Stimulated activated CD4-positive, alpha-beta T cell treated with anti-CD3 and anti-CD28 coated beads, Interleukin-12 subunit alpha, Interleukin-12 subunit beta, amount 100 ng/mL, for 4 hours (primary cell): ENCODE measurements around the gene RAB28.
A peak's percentile ranks its signal among the peaks of the same experiment; 100 is the strongest.

Experiments
- DNase-seq: peaks from one replicate; pipeline ENCODE4 v3.0.0-alpha.2; 2020

RAB28 gene

DNA sequence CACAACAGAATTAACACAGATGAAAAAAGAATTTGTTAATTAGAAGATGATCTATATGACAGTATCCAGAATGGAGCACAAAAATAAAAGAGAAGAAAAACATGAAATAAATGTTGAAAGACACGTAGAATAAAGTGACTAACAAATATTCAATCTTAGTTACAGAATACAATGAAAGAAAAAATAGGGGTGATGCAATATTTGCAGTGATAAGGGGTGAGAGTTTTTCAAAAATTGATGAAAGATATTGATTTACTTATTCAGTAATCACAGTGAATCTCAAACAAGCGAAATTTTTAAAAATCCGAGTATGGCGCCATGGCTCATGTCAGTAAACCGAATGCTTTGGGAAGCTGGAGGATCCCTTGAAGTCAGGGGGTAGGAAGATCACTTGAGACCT lies 20.2 kb upstream of the RAB28 start:
- no peak for DNase-seq

DNA sequence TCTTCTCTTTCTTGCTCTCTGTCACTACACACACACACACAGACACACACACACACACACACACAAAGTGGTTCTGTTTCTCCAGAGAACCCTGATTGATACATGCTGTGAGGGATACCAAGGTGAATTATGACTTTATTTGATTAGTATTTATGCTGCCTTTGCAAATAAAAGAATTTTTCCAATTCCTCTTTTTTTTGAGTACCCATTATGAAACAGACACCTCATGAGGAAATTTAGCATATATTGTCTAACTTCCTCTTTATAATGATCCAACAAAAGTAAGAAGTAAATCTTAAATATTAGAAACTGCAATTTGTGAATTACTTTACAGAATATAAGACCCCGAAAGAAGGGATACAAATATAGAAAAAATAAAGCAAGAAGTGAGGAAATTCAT lies 14.3 kb upstream of the RAB28 start:
- no peak for DNase-seq

DNA sequence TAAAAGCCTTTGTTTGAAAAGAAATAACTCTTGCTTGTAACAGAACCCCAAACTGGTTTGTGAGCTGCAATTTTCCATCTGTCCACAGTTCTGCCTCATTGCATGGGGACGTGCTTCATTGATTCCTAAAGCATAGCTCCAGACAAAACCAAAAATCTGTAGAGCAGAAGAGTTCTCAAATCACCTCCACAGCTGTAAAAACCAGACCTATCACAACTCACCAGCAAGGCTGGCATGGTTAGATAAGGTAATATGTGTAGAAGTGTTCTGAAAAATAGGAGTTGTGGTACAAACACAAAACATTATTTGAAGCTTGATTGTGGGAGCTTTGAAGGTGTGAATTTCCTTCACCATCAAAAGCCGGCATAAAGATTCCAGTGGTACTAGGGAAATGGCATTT lies 12.5 kb upstream of the RAB28 start:
- no peak for DNase-seq

DNA sequence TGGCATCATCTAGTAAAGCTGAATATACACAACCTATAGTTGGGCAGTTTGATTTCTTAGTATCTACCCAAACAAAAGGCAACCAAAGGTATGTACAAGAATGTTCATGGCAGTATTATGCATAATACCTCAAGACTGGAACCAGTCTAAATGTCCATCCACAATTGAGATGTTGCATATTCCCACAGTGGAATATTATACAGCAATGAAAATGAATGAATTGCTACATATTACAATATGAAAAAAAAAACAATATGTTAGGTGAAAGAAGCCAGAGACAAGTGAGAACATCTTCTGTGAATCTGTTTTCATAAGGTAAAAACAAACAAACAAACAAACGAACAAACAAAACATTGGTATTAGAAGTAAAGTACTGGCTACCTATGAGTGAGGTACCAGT lies 11.6 kb upstream of the RAB28 start:
- DNase-seq = no peak

DNA sequence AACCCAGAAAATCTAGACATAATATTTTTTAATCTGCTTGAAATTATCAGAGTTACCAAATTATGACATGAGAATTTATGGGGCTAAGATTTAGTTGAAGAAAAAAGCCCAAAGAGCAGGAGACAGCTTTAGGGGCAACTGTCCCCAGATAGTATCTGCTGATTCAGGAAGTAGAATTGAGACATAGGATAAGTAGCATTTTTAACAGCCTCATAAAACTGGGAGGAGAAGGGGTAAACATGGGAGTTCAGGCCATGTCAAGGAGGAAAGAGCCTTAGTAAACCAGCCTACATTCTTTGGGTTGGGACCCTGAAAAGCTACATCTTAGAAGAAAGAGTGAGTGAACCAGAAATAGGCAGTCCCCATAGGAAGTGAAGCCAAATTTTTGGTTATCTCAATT lies 9.7 kb upstream of the RAB28 start:
- DNase-seq = no peak

DNA sequence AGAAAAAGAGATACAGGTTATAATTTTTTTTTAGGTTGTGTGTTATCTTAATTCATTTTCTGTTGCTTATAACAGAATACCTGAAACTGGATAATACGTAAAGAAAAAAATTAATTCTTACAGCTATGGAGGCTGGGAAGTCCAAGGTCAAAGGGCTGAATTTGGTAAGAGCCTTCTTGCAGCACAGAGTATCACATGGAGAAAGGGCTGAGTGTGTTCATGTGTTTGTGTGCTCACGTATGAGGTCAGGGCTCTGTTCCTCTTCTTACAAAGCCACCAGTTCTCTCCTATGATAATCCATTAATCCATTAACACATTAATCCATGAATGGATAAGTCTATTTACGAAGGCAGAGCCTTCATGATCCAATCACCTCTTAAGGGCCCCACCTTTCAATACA lies 8.6 kb upstream of the RAB28 start:
- no peak for DNase-seq

DNA sequence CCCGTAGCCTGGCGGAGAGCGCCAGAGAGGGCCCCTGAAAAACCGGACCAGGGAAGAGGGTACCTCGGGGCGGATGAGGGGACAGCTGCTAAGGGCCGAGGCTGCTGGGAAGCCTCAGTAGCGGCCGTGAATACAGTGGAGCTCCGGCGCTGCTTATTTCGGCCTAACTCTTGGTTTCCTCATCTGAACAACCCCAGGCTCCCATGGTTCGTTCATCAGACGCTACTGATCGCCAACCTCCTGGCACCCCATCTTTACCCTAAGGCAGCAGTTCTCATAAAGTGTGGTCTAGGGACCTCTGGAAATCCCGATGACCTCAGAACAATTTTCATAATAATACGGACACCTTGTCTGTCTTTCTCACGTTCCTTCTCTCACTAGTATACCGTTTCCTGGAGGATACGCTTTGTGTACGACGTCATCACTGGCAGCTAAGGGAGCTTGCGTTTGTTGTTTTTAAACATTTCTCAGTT lies 645 bp upstream of the RAB28 start:
- no peak for DNase-seq

DNA sequence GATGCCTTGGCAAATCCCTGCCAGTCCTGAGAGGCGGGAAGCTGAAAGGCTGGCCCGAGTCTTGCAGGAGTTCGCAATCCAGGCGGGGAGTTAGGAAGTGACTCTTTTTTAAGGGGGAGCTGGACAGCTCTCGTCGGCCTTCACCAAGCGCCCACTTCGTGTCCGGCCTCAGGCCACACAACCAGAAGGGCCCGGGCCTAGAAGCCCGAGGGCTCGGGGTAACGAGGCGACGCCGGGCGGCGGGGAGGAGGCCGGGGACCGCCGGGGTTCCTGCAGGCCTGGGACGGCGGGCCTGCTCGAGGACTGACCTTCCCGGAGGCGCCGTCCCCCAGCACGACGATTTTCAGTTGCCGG lies 395 bp downstream of the RAB28 start:
- DNase-seq = peak; percentile 14

DNA sequence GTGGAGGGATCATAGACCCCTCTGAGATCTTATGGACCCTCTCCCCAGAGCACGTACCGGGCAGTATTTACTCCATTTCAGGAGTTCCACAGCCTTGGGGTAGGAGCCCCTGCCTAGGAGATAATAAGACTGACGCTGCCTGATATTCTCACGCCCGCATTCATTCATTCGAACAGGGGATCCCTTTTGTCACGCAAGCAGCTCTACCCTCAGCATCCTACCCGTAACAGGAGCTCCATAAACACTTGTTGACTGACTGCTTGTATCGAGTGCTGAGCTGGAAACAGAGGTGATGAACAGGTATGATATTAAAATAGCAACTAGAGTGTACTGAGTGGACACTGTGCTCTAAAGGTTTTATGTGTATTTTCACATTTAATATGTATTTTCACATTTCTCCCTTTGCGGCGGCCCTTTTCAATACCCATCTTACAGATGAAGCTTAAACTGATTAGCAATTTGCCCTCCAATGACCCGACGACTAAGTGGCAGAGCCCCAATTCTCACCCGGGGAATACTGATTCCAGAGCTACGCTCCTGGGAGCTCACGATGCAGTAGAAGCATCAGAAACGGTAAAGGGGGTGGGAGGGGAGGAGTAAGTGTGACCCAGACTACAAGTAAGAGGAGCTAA lies 888 bp downstream of the RAB28 start:
- DNase-seq = no peak

DNA sequence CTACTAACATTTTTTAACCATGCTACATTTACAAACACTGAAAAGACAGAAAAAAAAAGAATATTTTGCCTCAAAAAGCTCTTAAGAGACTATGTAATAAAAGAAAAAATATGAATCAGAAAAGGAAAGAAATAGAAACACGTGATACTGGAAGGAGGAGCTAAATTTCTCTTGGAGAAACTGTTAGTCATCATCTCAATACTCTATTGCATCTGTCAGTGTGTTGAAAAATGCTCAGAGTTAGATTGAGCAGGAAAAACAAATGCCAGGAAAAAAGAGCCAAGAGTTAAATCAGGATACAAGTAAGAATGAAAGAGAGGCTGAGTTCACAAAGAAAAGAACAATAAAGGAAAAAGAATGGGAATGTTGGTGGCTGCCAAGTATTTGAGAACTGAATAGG lies 2.6 kb downstream of the RAB28 start:
- DNase-seq = no peak

DNA sequence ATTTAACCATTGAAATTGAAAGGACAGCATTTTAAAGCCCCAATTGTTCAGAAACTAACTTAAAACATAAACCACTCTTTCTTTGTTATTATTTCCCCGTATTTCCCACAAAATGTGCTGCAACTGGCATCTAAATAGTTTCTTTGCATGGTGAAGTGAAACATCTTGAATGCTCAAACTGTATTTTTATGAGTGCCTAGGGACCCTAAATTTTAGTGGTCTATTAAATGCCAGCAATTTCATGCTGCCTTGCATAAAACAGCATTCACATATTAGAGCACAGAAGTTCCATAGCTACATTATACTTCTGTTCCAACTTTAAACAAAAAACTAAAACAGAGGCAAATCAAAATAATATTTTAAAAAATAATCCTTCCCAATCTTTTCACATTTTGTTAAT lies 5.4 kb downstream of the RAB28 start:
- no peak for DNase-seq

DNA sequence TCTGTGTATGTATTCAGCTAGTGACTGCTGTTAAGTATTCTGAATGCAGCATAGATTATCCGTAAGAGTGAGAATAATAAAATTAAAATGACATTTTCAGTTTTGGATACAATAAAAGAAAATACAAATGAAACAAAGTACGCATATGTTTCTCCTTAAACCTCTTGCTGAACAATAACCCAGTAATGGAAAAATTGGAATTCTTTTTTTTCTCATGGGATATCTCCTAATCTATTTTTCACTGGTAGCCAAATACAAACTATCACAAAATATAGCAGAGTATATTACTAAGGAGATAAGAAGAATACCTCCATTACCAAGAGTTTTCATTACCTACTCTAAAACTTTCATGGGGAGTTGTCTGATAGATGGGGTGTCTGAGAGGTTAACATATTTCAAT lies 6.0 kb downstream of the RAB28 start:
- DNase-seq = no peak

DNA sequence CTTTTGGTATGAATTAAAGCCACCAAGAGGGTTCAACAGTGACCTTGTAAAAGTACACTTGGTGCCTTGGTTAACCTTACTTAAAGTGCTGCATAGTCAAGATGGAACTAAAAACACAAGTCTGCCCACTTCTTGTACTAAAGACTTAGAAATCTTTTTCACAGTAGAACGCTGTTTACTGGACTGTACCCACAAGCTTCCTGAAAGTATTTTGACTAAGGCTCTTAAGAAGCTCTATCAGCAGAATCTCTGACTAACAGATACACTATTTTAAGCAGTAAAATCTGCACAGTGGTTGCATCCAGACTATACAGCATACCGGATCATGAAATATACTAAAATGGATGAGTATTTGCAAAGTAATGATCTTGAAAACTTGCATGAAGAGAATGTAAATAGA lies 7.2 kb downstream of the RAB28 start:
- DNase-seq = no peak

DNA sequence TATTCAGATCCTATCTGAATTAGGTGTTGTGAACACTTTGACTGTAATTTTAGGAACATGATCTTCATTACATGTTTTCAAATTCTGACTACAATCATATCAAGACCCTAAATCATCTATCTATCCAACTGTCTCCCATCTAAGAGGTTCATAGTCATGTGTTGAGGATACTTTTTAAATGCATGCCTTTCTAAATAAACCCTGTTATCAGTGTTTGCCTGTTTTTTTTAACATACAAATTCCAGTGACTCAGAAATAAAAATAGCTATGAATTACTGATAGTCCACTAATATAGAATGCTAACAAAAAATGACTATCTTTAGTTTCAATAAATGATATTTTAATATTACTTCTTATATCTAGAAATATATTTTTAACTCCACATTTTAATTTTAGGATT lies 8.0 kb downstream of the RAB28 start:
- no peak for DNase-seq

DNA sequence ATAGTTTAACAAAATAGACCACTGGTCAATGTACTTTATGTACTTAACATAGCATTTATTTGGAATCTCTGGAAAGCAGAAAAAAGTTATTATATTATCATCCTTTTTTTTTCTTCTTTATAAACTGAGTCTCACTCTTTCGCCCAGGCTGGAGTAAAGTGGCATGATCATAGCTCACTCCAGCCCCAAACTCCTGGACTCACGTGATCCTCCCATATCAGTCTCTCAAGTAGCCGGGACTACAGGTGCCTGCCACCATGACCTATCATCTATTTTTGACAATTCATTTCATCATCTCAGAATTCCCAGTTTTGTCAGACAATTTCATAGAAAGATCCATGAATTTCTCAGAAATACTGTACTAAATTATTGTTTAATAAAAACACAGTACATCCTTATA lies 12.7 kb downstream of the RAB28 start:
- DNase-seq = no peak

DNA sequence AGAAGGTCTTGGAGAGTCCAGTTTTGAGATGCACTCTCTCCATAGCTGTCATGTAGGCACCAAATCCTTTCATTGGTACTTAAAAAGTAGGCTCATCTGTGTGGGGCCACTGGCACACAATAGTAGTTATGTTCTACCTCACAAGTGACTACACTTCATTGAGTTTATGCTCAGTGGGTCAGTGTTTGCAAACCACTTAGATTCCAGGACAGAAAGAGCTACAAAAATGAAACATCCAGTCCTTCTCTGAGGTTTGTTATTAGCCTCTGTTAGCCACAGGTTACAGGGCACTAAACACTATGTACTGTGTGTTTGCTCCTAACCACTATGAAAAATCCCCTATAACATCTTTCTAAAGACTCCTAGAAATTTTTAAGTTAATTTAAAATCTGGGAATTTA lies 13.8 kb downstream of the RAB28 start:
- no peak for DNase-seq

DNA sequence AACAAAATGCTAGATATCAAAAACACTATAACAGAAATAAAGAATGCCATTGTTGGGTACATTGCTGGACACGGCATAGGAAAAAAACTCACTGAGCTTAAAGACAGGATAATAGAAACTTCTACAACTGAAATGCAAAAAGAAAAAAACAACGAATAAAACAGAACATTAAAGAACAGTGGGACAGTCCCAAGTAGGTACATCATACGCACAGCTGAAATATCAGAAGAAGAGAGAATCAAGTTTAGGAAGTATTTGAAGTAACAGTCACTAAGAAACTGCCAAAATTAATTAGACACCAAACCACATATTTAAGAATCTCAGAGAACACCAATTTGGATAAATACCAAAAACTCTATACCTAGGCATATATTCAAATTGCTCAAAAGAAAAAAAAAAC lies 19.2 kb downstream of the RAB28 start:
- DNase-seq = no peak

DNA sequence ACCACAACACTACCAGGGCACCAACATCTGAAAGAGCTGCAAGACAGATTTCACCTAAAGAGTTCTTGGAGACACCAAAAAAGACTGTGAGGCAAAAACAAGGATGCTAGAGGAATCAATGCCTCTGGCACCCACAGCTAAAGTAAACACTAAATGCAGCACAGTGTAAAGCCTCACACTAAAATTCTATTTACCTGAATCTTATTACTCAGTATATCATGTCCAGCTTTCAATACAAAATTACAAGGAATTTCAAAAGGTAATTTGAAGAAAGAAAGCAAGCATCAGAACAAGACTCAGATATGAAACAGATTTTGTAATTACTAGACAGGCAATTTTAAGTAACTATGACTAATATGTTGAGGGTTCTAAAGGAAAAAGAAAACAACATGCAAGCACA lies 19.6 kb downstream of the RAB28 start:
- no peak for DNase-seq

DNA sequence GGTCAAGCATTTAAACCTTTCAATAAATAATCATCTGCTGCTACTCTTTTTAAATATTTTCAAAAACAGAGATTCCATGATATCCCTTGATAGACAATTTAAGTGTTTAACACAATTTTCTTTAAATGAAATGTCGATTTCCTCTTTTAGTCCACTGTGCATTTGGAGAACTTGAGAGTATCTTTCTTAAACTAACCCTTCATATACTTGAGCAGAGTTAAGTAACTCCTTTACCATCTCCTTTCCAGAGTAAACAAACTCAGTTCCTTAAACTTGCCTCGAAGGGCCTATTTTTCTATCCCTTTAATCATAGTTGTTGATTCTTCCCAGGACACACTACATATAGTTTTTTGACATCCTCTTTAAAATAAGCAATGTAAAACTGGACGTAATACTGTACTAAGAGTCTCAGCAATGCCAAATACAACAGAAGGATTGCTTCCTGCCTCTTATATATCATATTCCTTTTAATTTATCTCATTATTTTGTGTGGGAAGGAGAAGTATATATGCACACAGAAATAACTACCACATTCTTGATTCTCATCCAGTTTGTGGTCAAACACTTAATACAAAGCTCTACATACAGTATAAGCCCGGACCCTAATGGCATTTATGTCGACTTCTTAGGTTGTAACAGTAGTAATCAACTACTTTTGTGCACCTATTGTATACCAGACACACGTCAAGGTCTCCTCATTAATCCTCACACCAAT lies 22.8 kb downstream of the RAB28 start:
- DNase-seq = no peak

DNA sequence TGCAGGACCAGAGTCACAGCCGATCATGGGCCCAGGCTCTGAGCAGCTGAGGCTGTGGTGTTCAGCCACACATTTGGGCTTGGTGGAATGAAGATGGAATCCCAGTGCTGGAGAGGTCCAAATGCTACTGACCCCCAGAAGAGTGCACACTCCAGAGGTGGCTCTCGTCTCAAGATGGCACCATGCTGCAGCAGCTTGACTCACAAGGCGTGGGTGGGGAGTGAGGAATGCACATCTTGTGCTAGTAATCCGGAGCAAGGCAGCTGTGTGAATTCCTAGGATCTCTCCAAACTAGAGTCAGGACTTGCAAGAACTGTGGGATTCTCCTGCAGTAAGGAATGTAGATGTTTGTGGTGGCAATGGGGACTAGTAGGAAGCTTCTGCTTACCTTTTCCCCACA lies 28.7 kb downstream of the RAB28 start:
- no peak for DNase-seq

DNA sequence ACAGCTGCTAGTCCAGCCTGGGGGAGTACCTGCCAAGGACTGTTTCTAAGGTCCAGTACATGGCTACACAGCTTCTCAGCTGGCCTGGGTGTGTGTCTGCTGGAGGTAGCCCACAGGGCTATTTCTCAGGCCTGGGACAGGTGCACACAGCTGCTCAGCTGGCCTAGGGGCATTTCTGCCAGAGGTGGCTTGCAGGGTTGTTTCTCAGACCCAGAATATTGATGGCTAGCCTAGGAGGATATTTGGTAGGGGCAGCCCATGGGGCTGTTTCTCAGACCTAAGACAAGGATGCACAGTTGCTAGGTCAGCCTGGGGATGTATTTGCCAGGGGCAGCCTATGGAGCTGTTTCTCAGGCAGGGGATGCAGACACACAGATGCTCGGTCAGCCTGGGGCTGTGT lies 29.4 kb downstream of the RAB28 start:
- DNase-seq = no peak

DNA sequence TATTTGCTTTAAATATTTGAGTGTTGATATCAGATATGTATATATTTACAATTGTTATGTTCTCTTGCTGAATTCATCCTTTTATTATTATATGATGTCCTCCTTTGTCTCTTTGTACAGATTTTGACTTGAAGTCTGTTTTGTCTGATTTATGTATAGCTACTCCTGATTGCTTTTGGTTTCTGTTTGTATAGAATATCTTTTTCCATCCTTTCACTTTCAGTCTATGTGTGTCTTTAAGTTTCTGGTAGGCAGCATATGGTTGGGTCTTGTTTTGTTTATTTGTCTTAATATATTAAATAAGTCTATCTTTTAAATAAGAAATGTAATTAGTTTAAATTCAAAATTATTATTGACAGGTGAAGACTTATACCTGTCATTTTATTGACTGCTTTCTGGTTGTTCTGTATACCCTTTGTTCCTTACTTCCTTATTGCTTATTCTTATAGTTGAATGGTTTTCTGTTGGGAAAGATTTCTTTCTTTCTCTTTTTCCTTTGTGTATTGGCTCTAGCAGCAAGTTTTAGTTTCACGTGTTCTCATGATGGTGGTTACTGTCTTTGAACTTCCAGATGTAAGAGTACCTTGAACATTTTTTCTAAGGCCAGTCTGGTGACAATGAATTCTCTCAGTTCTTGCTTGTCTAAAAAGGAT lies 31.1 kb downstream of the RAB28 start:
- DNase-seq = no peak

DNA sequence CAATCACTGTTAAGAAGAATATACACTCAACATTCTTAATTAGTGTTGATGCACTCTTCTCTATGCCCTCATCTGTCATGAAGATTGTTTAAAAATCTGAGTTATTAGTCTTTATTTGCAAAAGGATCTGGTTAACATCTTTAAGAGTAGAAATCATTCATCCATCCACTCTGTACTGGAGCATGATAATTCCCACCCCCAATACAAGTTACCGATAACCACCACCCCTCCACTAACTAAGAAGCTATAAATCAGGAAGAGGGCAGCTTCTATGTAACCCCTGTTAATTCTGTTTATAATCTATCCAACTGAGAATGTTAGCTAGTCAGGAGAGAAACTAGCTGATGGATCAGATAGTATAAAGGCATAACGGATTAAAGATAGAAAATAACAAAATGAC lies 34.5 kb downstream of the RAB28 start:
- no peak for DNase-seq
